Omental fat pad (tissue), 4 donors: ENCODE data around the gene MLX. TPM values are rescaled to one million over a fixed set of nuclear protein-coding genes. Genes with fewer than 3 reads are reported as not detected.
A peak's percentile ranks its signal among the peaks of the same experiment; 100 is the strongest.
"Not testable (repeated sequence)": the region's sequence is repeated elsewhere in the genome, so short reads cannot be mapped to it uniquely, and the experiment has no call there.

Experiments used
- ATAC-seq: fragments of 150-250 bp; one replicate; pipeline ENCODE4 v1.9.1; 2016; ENCODE audit warnings: mild to moderate bottlenecking, moderate library complexity; ENCODE audit not compliant: low FRiP score
- DNase-seq: peaks from one replicate; pipeline ENCODE4 v3.0.0-alpha.2; 2019; ENCODE audit warnings: low spot score
- CTCF ChIP-seq, 3 donors: fragments of 450-650 bp; IDR thresholded peaks; one replicate each; pipeline ENCODE4 v1.5.1; 2016 to 2017; ENCODE audit warnings: antibody characterized with exemption in 3 of 3, mild to moderate bottlenecking in 3 of 3, moderate library complexity in 2 of 3
- total RNA-seq, 4 donors: library from RNA; depleted of rRNA; stranded (reverse); fragments of >200 nt; gene quantifications; one replicate each; pipeline ENCODE4 v1.1.0, GENCODE V29; 2016

MLX gene
- total RNA-seq, 4 donors from 2014 or later, result 41.8 to 53.0 (median 50.3) TPM

- TF ChIP-seq CTCF (IDR thresholded peaks at IDR 0.05), result no peak
- no peak for DNase-seq
- peak; percentile 69 for ATAC-seq
These were observed 12.4 kb upstream of the MLX start for GRCh38 chr17:42554250-42555121.

- TF ChIP-seq CTCF (IDR thresholded peaks at IDR 0.05), result no peak
- DNase-seq (no peak), ATAC-seq (no peak)
These were observed 11.7 kb upstream of the MLX start for GRCh38 chr17:42555122-42555622.

- ATAC-seq, DNase-seq: not testable (repeated sequence)
These were observed 10.8 kb upstream of the MLX start for GRCh38 chr17:42555961-42556617.

GRCh38 chr17:42559075-42559474 lies 7.8 kb upstream of the MLX start:
- ATAC-seq, result no peak
- no peak for TF ChIP-seq CTCF (IDR thresholded peaks at IDR 0.05)
- no peak for DNase-seq

- DNase-seq (no peak), ATAC-seq (no peak)
- no peak for TF ChIP-seq CTCF (IDR thresholded peaks at IDR 0.05)
These were observed 6.7 kb upstream of the MLX start for GRCh38 chr17:42560246-42560645.

GRCh38 chr17:42561897-42562387 lies 5.0 kb upstream of the MLX start, which contains the start of gene COASY:
Gene COASY (plus strand): TSS chr17:42562148. CDS start chr17:42562623, 475 bp downstream.
- ATAC-seq, result peak; percentile 61
- DNase-seq, result peak; percentile 93
- no peak for TF ChIP-seq CTCF (IDR thresholded peaks at IDR 0.05)

- DNase-seq, result no peak
These were observed 4.3 kb upstream of the MLX start for GRCh38 chr17:42562388-42563142.

More at GRCh38 chr17:42562388-42563142, 4.3 kb upstream of the MLX start:
- no peak for TF ChIP-seq CTCF (IDR thresholded peaks at IDR 0.05)
- ATAC-seq, result peak; percentile 26
